Measurements from ENCODE around the gene SLC12A5. TPM values are rescaled to one million over a fixed set of nuclear protein-coding genes. Genes with fewer than 3 reads are reported as not detected.

Gene SLC12A5
- total and polyA plus RNA-seq, 2 of the 4 experiments (the other 2 are of a cell fraction), result 2.2 TPM; not detected in 1

DNA sequence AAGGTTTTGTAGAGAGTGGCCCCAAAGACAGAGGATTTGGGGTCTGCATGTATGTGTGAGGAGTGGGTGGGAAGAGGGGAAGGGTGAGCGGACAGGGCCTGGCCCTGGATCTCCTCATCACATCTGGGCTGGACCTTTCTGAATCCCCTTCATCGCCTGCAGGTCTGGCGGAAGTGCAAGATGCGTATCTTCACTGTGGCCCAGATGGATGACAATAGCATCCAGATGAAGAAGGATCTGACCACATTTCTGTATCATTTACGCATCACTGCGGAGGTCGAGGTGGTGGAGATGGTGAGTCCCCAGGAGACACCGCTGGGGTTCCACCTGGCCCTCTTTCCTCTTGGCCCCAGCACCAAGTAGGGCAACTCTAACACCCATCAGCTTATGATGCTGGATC lies 24.4 kb downstream of the SLC12A5 start:
- Histone ChIP-seq H3K9me1 (ENCODE audit: insufficient read depth, low read length) (no peaks in the 10 kb centered on the region; the same call in 1 of the 2 replicates), H3K56ac (ENCODE audit: extremely low read depth, insufficient read depth, low read length) (no peak overlapping the region), H2BK20ac (ENCODE audit: low read depth, low read length) (no peak overlapping the region), H3K9me3 (ENCODE audit: control insufficient read depth, insufficient read depth, low read length) (no peaks in the 10 kb centered on the region), H3K9ac (ENCODE audit: low read depth, low read length) (no peak overlapping the region), H2AK9ac (replicated peaks; ENCODE audit: low read depth, low read length, poor library complexity) (no peak overlapping the region), H2BK120ac (ENCODE audit: low read depth, low read length) (no peak overlapping the region), H3K36me3 (ENCODE audit: control insufficient read depth, insufficient read depth, low read length) (no peaks in the 10 kb centered on the region), H3K18ac (ENCODE audit: low read depth, low read length) (no peak overlapping the region), H2AFZ (replicated peaks; ENCODE audit: low read length, poor library complexity) (no peak overlapping the region), H3K23ac (ENCODE audit: low read depth, low read length) (no peak overlapping the region), H3K14ac (replicated peaks; ENCODE audit: low read depth, low read length) (no peak overlapping the region), H2BK15ac (ENCODE audit: low read depth, low read length) (no peak overlapping the region), H3K4me3 (ENCODE audit: insufficient read depth, low read depth, low read length) (no peak overlapping the region), H3K27me3 (ENCODE audit: control insufficient read depth, insufficient read depth, low read length) (peaks cover 10% of the 10 kb centered on the region; the same call in 1 of the 2 replicates), H3K27ac (ENCODE audit: insufficient read depth, low read length) (no peak overlapping the region), H3K79me1 (ENCODE audit: low read depth in 1 of 2, low read length in 2 of 2) (no peaks in the 10 kb centered on the region), H3K4me2 (ENCODE audit: low read depth, low read length) (no peak overlapping the region), H3K4me1 (ENCODE audit: control insufficient read depth, insufficient read depth, low read length) (no peaks in the 10 kb centered on the region; the same call in 1 of the 2 replicates), H3K4ac (ENCODE audit: low read depth, low read length) (no peak overlapping the region), H4K91ac (ENCODE audit: insufficient read depth, low read depth, low read length) (no peak overlapping the region), H2BK5ac (ENCODE audit: low read depth, low read length, poor library complexity, severe bottlenecking) (no peak overlapping the region), H2AK5ac (ENCODE audit: low read depth, low read length) (no peak overlapping the region), H4K5ac (ENCODE audit: low read depth, low read length) (no peak overlapping the region), H4K20me1 (ENCODE audit: insufficient read depth, low read length) (peaks cover 5% of the 10 kb centered on the region), H4K8ac (ENCODE audit: low read depth in 2 of 2, low read length in 2 of 2) (no peak overlapping the region)
- no TSS peak for BruUV-seq (replicated peaks)
- in situ Hi-C loops (cut with MboI; ENCODE audit: low sequenced_read_pairs) (no loop called here), intact Hi-C loops (cut with micrococcal nuclease) (no loop called here), dilution Hi-C loops (cut with HindIII; ENCODE audit: low sequenced_read_pairs, unreplicated experiment) (no loop called here)
- CTCF ChIA-PET, result no interaction called here
- TF ChIP-seq, protein P1, sequence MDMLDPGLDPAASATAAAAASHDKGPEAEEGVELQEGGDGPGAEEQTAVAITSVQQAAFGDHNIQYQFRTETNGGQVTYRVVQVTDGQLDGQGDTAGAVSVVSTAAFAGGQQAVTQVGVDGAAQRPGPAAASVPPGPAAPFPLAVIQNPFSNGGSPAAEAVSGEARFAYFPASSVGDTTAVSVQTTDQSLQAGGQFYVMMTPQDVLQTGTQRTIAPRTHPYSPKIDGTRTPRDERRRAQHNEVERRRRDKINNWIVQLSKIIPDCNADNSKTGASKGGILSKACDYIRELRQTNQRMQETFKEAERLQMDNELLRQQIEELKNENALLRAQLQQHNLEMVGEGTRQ (IDR thresholded peaks at IDR 0.05; ENCODE audit: low read depth, low read length), result no peak
- TF ChIP-seq RFX5 (IDR thresholded peaks at IDR 0.05; ENCODE audit: low read depth, low read length) (no peak), MAZ (IDR thresholded peaks at IDR 0.05; ENCODE audit: borderline replicate concordance, low read depth, low read length) (no peak), RCOR1 (IDR thresholded peaks at IDR 0.05; ENCODE audit: insufficient replicate concordance, low read length) (no peak), NFE2L2 (IDR thresholded peaks at IDR 0.05; ENCODE audit: low read depth, low read length) (no peak)
- TF ChIP-seq, protein P2, sequence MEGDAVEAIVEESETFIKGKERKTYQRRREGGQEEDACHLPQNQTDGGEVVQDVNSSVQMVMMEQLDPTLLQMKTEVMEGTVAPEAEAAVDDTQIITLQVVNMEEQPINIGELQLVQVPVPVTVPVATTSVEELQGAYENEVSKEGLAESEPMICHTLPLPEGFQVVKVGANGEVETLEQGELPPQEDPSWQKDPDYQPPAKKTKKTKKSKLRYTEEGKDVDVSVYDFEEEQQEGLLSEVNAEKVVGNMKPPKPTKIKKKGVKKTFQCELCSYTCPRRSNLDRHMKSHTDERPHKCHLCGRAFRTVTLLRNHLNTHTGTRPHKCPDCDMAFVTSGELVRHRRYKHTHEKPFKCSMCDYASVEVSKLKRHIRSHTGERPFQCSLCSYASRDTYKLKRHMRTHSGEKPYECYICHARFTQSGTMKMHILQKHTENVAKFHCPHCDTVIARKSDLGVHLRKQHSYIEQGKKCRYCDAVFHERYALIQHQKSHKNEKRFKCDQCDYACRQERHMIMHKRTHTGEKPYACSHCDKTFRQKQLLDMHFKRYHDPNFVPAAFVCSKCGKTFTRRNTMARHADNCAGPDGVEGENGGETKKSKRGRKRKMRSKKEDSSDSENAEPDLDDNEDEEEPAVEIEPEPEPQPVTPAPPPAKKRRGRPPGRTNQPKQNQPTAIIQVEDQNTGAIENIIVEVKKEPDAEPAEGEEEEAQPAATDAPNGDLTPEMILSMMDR (conservative IDR thresholded peaks at IDR 0.05; ENCODE audit: low read depth, low read length), result no peak
- ATAC-seq (ENCODE audit: low read depth) (no peak), DNase-seq (no peak)
- WGBS, 2 experiments (ENCODE audit: extremely low coverage in 2 of 2, insufficient read length in 1 of 2), result 52% methylated on average over 3 of the region's 8 CpGs; no CpG with 5 or more reads in 1 of the 2 experiments
- POLR2A ChIA-PET (ENCODE audit: unreplicated experiment), result no interaction called here
